ENCODE measurements around the gene COLQ. TPM values are rescaled to one million over a fixed set of nuclear protein-coding genes. Genes with fewer than 3 reads are reported as not detected.

COLQ gene
- total RNA-seq, 1 donor from 2014 or later = 1.5 TPM

DNA sequence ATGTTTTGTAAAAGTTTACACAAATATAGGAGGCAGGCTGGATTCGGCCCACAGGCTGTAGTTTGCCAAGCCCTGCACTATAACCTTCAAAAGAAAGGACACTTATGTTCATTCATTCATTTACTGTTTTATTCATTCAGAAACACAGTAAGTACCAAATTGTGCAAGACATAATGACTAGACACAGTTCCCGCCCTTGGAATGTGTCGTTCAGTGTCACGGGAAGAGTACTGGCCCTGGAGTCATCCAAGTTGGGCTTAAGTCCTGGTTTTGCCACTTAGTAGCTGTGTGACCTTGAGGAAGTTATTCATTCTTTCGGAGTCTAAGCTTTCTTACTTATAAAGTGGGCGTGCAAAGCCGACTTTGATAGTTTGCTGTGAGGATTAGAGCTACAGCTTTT is 22.0 kb downstream of the COLQ start:
- H4K20me1 ChIP-seq (ENCODE audit: low read depth) = no peaks in the 10 kb centered on the region
- Mint-ChIP-seq H3K27me3 (ENCODE audit: insufficient read depth, low read depth) (no peaks in the 10 kb centered on the region), H3K9me3 (no peaks in the 10 kb centered on the region), H3K4me1 (peaks cover 29% of the 10 kb centered on the region), H3K4me3 (no peak overlapping the region), H3K36me3 (no peaks in the 10 kb centered on the region), H3K27ac (no peak overlapping the region)
- H2AFZ ChIP-seq (replicated peaks) = no peak overlapping the region
- H3K9me3 ChIP-seq (ENCODE audit: low read depth) = no peaks in the 10 kb centered on the region
- H3F3A ChIP-seq (ENCODE audit: low read depth) = no peaks in the 10 kb centered on the region
- no peak for DNase-seq (ENCODE audit: low spot score)
- no peak overlapping the region for H3K4me2 ChIP-seq
- H3K79me2 ChIP-seq (ENCODE audit: low read depth) = no peaks in the 10 kb centered on the region
- H3K4me1 ChIP-seq = peaks cover 9% of the 10 kb centered on the region
- H3K36me3 ChIP-seq = no peaks in the 10 kb centered on the region
- H3K4me3 ChIP-seq = no peak overlapping the region
- TF ChIP-seq EZH2phosphoT487 (IDR thresholded peaks at IDR 0.05) = no peak
- TF ChIP-seq, protein P1, sequence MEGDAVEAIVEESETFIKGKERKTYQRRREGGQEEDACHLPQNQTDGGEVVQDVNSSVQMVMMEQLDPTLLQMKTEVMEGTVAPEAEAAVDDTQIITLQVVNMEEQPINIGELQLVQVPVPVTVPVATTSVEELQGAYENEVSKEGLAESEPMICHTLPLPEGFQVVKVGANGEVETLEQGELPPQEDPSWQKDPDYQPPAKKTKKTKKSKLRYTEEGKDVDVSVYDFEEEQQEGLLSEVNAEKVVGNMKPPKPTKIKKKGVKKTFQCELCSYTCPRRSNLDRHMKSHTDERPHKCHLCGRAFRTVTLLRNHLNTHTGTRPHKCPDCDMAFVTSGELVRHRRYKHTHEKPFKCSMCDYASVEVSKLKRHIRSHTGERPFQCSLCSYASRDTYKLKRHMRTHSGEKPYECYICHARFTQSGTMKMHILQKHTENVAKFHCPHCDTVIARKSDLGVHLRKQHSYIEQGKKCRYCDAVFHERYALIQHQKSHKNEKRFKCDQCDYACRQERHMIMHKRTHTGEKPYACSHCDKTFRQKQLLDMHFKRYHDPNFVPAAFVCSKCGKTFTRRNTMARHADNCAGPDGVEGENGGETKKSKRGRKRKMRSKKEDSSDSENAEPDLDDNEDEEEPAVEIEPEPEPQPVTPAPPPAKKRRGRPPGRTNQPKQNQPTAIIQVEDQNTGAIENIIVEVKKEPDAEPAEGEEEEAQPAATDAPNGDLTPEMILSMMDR (IDR thresholded peaks at IDR 0.05) = no peak
- H3K27me3 ChIP-seq = no peaks in the 10 kb centered on the region
- H3K9ac ChIP-seq = no peak overlapping the region
- no peak overlapping the region for H3K27ac ChIP-seq

DNA sequence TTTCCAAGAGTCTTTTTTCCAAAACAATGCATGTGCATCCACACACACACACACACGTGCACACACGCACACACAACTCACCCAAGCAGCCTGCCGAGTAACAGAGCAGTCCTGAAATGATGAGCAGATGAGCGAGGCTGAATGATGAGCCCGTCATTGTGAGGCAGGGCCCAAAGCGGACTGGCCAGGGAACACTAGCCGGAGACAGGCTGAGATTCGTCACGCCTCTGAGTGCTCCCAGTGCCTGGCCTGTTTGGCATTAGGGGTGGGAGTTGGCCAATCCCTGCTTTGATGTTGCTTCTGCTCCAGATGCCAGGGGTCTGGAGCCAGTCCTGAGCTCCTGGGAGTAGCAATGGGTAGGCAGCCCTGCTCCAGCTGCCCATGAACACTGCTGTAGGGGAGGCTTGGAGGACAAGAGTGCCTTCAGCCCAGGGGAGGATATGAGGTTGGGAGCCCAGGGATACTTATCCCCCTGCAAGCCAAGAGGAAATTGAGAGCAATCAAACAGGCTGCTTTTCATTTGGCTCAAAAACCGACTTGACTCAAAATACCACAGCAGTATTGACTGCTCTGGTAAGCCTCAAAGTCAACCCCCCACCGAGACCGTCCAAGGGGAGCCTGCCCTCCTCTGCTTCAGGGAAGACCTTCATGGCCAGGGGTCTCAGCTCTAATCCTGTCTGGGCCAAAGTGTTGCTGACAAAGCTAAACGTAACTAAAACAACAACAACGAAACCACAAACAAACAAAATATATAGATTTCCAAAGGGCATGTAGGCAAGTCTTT is 22.9 kb downstream of the COLQ start:
- Mint-ChIP-seq H3K4me3 (no peak overlapping the region), H3K36me3 (no peaks in the 10 kb centered on the region), H3K4me1 (peaks cover 32% of the 10 kb centered on the region), H3K9me3 (no peaks in the 10 kb centered on the region), H3K27me3 (ENCODE audit: insufficient read depth, low read depth) (no peaks in the 10 kb centered on the region), H3K27ac (no peak overlapping the region)
- Histone ChIP-seq H3K4me3 (no peak overlapping the region), H4K20me1 (ENCODE audit: low read depth) (no peaks in the 10 kb centered on the region), H3K4me2 (no peak overlapping the region), H3K79me2 (ENCODE audit: low read depth) (no peaks in the 10 kb centered on the region), H3K4me1 (peaks cover 9% of the 10 kb centered on the region), H3K27me3 (no peaks in the 10 kb centered on the region), H3F3A (ENCODE audit: low read depth) (no peaks in the 10 kb centered on the region), H3K27ac (no peak overlapping the region), H2AFZ (replicated peaks) (no peak overlapping the region), H3K9ac (no peak overlapping the region), H3K36me3 (no peaks in the 10 kb centered on the region), H3K9me3 (ENCODE audit: low read depth) (no peaks in the 10 kb centered on the region)
- DNase-seq (ENCODE audit: low spot score) = no peak
- TF ChIP-seq EZH2phosphoT487 (IDR thresholded peaks at IDR 0.05) (no peak), EZH2 (IDR thresholded peaks at IDR 0.05) (no peak)
- TF ChIP-seq, protein P1 (IDR thresholded peaks at IDR 0.05) = no peak

DNA sequence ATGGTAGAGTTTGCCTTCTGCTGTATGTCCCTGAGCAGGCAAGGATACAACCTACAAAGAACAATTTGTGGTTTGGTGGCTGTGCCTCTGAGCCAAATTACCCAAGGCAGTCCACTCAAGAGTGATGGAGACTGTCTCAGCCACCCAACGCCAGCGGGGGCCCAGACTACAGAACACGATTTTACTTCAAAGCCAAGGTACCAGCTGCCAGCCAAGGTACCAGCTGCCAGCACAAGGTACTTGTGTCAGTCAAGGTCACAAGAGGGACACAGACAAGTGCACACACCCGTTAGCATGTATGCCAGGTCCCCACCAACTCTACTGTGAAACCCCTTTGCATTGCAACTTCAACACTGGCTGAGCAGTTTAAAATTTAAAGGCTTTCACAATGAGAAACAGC is 23.5 kb downstream of the COLQ start:
- H3K27me3 ChIP-seq = no peaks in the 10 kb centered on the region
- H4K20me1 ChIP-seq (ENCODE audit: low read depth) = no peaks in the 10 kb centered on the region
- no peak overlapping the region for H3K4me3 ChIP-seq
- peaks cover 9% of the 10 kb centered on the region for H3K4me1 ChIP-seq
- no peak overlapping the region for H3K9ac ChIP-seq
- no peaks in the 10 kb centered on the region for H3K27me3 Mint-ChIP-seq (ENCODE audit: insufficient read depth, low read depth)
- no peak overlapping the region for H3K27ac Mint-ChIP-seq
- DNase-seq (ENCODE audit: low spot score) = no peak
- H3K9me3 ChIP-seq (ENCODE audit: low read depth) = no peaks in the 10 kb centered on the region
- no peaks in the 10 kb centered on the region for H3K79me2 ChIP-seq (ENCODE audit: low read depth)
- no peak overlapping the region for H3K27ac ChIP-seq
- H3F3A ChIP-seq (ENCODE audit: low read depth) = no peaks in the 10 kb centered on the region
- no peak overlapping the region for H3K4me2 ChIP-seq
- H3K4me3 Mint-ChIP-seq = no peak overlapping the region
- H3K4me1 Mint-ChIP-seq = peaks cover 33% of the 10 kb centered on the region
- no peaks in the 10 kb centered on the region for H3K36me3 ChIP-seq
- H3K9me3 Mint-ChIP-seq = no peaks in the 10 kb centered on the region
- H3K36me3 Mint-ChIP-seq = no peaks in the 10 kb centered on the region
- H2AFZ ChIP-seq (replicated peaks) = no peak overlapping the region
- TF ChIP-seq EZH2 (IDR thresholded peaks at IDR 0.05) = no peak
- TF ChIP-seq, protein P1 (IDR thresholded peaks at IDR 0.05) = no peak
- no peak for TF ChIP-seq EZH2phosphoT487 (IDR thresholded peaks at IDR 0.05)

Data from neural progenitor cell (in vitro differentiated cells).